ENCODE measurements around the gene LEAP2.
"Not testable (repeated sequence)": the region's sequence is repeated elsewhere in the genome, so short reads cannot be mapped to it uniquely, and the experiment has no call there.

The LEAP2 gene

DNA sequence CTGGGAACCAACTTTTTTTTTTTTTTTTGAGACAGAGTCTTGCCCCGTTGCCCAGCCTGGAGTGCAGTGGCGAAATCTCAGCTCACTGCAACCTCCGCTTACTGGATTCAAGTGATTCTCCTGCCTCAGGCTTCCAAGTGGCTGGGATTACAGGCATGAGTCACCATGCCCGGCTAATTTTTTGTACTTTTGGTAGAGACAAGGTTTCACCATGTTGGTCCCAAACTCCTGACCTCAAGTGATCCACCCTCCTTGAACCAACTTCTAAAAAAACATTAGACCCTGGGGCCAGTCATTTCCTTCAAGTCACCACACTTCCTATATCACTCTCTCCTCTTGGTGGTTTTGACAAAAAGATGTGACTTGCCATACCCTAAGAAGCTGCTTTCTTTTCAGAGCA, 32.2 kb upstream of the LEAP2 start:
- DNase-seq = no peak

GRCh38 chr5:132848270-132848669, 25.2 kb upstream of the LEAP2 start:
- DNase-seq = no peak

DNA sequence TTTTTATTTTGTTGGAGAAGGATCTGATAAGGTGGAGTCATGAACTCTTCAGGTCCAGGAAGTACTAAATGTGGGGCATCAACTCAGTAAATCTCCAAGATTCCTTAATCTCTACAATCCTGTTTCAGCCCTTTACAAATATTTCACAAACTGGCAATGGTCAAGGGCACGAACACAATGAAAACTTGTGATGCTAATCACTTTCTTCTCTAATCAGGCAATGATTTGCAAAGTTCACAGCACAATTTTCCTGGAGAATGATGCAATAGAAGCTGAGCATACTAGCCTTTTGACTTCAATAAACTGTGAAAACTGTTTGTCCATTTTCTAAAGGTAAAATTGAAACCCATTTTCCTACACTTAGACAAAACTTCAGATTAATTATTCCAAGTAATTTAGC, 24.1 kb upstream of the LEAP2 start:
- DNase-seq = no peak

- DNase-seq = peak in 1 of 2 experiments; percentile 4
Observed at GRCh38 chr5:132850066-132850465, 23.4 kb upstream of the LEAP2 start.

GRCh38 chr5:132853323-132853722, 20.1 kb upstream of the LEAP2 start:
- DNase-seq = no peak

- DNase-seq = no peak
Observed at GRCh38 chr5:132853790-132854189, 19.7 kb upstream of the LEAP2 start.

DNA sequence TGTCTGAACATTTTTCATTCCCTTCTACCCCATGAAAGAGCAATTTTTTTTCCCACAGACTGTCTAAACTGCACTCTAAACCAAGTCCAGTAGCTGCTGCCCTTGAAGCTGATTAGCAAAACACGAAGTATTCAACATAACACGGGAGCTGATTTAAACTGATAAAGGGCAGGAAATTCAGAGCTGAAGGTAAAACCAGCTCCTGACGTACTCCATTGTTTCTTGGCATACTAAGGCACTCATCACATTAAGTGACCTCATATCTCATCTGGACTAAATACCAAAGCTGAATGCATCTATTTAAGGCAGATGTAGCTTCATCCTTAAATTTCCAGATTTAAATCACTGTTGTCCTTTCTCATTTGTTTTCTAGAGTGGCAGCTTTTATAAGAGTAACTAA, 19.2 kb upstream of the LEAP2 start:
- DNase-seq = no peak

DNA sequence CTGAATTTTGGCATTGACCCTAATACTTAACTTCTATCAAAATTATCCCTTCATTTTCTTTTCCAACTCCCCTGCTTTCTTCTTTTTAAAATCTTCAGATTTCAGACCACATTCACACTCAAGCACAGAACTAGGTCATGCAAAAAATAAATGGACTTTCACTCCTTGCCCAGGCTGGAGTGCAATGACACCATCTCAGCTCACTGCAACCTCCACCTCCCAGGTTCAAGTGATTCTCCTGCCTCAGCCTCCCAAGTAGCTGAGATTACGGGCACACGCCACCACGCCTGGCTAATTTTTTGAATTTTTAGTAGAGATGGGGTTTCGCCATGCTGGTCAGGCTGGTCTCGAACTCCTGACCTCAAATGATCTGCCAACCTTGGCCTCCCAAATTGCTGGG, 18.5 kb upstream of the LEAP2 start:
- not testable (repeated sequence) for DNase-seq

DNA sequence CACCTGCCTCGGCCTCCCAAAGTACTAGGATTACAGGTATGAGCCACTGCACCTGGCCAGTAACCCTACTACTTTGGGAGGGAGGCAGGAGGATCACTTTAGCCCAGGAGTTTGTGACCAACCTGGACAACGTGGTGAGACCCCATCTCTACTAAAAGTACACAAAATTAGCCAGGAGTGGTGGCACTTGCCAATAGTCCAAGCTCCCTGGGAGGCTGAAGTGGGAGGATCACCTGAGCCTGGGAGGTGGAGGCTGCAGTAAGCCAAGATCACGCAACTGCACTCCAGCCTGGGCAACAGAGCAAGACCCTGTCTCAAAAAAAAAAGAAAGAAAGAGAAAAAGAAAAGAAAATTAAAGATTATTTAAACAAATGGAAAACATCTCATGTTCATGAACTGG, 17.5 kb upstream of the LEAP2 start:
- no peak for DNase-seq

DNA sequence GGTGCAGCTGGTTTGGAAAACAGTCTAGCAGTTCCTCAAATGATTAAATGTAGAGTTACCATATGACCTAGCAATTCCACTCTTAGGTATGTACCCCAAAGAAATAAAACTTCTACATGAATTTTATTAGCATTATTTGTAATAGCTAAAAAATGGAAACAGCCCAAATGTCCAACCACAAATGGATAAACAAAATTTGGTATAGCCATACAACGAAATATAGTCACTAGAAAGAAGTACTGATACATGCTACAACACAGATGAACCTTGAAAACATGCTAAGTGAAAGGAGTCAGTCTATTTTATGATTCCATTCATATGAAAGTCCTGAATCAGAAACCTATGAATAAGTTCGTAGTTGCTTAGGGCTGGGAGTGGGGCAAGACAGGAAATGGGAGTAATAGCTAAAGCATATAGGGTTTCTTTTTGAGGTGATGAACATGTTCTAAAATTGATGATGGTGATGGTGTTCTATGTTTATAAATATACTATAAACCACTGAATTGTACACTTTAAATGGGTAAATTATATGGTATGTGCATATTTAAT, 13.5 kb upstream of the LEAP2 start:
- DNase-seq = no peak

DNA sequence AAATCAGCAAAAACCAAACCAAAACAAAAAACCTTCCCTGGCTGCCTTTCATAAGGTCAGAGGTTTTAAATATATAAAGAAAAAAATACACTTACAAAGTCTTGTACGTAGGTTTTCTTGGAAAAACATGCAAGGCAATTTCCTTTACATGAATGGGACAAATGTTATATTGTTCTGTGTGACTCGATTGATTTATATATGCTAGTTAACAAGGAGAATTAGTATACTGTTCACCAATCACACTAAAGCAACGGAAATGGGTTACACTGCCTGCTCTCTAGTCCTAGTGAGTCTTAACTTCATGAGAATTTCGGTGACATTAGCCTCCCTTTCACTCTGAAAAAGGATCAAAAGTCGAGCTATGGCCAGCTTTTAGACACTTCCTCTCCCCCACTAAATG, 12.7 kb upstream of the LEAP2 start:
- DNase-seq = no peak

DNA sequence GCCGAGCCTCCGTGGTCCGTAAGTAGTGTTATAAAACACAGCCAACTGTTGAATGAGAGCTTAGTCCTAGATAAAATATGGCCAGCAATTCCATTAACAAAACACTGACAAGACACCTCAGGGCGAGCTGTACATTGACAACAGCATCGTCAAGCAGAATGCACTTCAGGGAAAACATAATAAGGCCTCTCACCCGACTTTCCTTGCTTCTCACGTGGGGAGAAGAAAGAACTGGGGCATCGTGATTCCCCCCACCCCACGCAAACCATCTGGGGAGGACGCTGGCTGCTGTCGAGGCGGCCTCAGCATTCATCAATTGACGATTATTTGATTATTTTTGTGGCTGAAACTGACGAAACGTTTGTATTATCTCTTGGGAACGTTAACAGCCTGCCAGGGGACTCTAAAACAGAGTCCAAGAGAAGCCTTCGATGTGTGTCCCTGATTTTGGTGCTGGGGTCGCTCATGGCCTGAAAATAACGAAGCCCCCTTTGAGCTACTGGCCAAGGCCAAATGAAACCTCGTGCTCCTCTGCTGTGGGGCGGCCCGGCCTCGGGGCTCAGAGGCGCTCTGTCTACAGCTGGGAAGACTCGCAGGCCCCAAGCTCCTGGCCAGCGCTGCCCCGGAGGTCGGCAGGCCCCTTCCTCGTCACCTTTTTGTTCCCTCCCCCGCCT, 7.7 kb upstream of the LEAP2 start:
- DNase-seq = no peak

DNA sequence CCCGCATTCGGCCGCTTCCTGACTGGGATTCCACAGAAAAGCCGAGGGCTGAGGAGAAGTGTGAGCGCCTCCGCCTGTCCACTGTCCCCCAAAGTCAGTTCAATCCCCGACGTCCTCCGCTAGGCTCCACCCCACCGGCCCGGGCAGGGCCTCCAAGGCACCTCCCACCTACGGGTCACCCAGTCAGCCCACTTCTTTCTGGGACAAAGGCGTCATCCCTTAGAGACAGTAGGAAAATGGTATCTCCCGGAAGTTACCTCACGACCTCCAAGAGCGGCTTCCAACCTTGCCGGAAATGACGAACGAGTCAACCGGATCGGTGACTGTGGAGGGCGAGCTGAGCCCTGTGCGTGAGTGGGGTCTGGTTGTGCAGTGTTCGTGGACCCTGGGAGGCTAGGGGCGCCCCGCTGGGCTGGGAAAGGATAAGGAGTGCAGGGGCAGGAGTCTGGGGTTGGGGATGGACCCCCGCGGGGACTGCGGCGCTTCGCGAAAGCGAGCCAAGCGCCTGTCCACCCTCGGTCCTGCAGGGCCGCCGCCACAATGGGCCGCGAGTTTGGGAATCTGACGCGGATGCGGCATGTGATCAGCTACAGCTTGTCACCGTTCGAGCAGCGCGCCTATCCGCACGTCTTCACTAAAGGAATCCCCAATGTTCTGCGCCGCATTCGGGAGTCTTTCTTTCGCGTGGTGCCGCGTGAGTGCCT, 7.0 kb upstream of the LEAP2 start, which contains the start of the genes GDF9 and UQCRQ:
Gene GDF9, minus strand, starts transcription at position 128 of the 704 bp plus-strand sequence. CDS start 1,936 bp downstream, outside the sequence.
Gene UQCRQ, plus strand, starts transcription at position 301 of the 704 bp plus-strand sequence. Its CDS starts 240 bp downstream, at position 541.
- peak; percentile 94 to 97 for DNase-seq

- peak in 1 of 2 experiments; percentile 25 for DNase-seq
Observed at GRCh38 chr5:132867046-132867451, 6.4 kb upstream of the LEAP2 start.

DNA sequence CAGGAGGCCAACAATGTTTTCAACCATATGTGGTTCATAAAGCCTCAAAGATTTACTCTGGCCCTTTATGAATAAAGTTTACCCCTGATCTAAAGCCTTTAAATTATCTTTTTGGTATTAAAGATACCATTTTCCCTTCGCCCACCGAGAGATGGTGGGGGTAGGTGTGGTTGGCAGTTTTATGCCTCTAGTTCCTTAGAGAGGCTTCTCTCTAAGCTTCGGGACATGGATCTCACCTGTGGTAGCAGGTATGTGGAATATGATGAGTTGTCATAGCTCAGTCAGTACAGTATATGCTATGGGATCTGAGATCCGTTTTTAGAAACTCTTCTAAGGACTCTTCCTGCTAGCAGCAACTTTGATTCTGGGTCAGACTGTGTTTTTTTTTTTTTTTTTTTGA, 4.7 kb upstream of the LEAP2 start:
- no peak for DNase-seq

GRCh38 chr5:132870801-132871200, 2.7 kb upstream of the LEAP2 start:
- no peak for DNase-seq

- DNase-seq = no peak
Observed at GRCh38 chr5:132871459-132872284, 1.8 kb upstream of the LEAP2 start.

GRCh38 chr5:132872788-132873118, 715 bp upstream of the LEAP2 start:
- DNase-seq = no peak

- DNase-seq = no peak
Observed at GRCh38 chr5:132873930-132874271, 433 bp downstream of the LEAP2 start.

- DNase-seq = no peak
Observed at GRCh38 chr5:132876020-132876759, 2.7 kb downstream of the LEAP2 start.

DNA sequence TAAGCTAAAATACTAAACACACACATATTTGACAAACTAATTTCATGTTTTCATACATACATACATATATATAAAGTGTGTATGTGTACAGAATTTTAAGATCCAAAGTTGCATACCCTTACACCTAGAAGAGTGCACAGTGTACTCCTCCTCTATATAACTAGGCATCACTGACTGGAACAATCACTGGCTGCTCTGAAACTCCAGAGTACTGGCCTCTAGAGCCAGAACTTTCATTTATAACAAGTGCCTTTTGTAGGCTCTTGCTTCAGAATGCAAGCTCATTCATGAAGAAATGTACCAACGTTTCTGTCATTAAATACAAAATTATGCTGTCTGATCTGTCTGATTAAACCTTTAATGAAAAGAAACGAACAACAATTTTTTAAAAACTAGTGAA, 4.0 kb downstream of the LEAP2 start:
- DNase-seq = no peak

- no peak for DNase-seq
Observed at GRCh38 chr5:132877938-132878337, 4.5 kb downstream of the LEAP2 start.
